Kidney (tissue), 14 donors: ENCODE data around the gene PLPP1. TPM values are rescaled to one million over a fixed set of nuclear protein-coding genes. Genes with fewer than 3 reads are reported as not detected.
A peak's percentile ranks its signal among the peaks of the same experiment; 100 is the strongest.

Source experiments
- DNase-seq, 5 donors: peaks; one replicate each; pipeline ENCODE4 v3.0.0-alpha.2; 2013 to 2020
- FAIRE-seq: peaks from 2 replicates; lab custom pipeline; 2012; peaks lifted over from hg19 to GRCh38; lab: Jason Lieb, UNC
- H3K27ac ChIP-seq, 2 donors: one replicate each; pipeline ENCODE4 v1.7.0; 2013; ENCODE audit warnings: low read depth in 2 of 2, low read length in 2 of 2, inconsistent platforms in 1 of 2
- H3K27me3 ChIP-seq: one replicate; pipeline ENCODE4 v1.7.1; 2013; ENCODE audit warnings: low read length, inconsistent platforms; ENCODE audit not compliant: control insufficient read depth, insufficient read depth
- H3K36me3 ChIP-seq, 3 donors: one replicate each; pipeline versions ENCODE4 v1.7.0 to v1.7.1; 2013; ENCODE audit warnings: low read length in 3 of 3, control low read depth in 1 of 3, inconsistent platforms in 1 of 3; ENCODE audit not compliant: insufficient read depth in 3 of 3, control insufficient read depth in 2 of 3
- H3K4me1 ChIP-seq, 3 donors: one replicate each; pipeline versions ENCODE4 v1.7.0 to v1.7.1; 2013; ENCODE audit warnings: low read length in 3 of 3, inconsistent platforms in 1 of 3, low read depth in 1 of 3; ENCODE audit not compliant: control insufficient read depth in 2 of 3, insufficient read depth in 2 of 3
- H3K4me3 ChIP-seq, 3 donors: one replicate each; pipeline versions ENCODE4 v1.7.0 to v1.8.1; 2013; ENCODE audit warnings: low read length in 3 of 3, control low read depth in 1 of 3, inconsistent platforms in 1 of 3
- H3K9ac ChIP-seq, 3 donors: one replicate each; pipeline versions ENCODE4 v1.7.0 to v1.7.1; 2013; ENCODE audit warnings: low read length in 3 of 3, control low read depth in 1 of 3, inconsistent platforms in 1 of 3
- H3K9me3 ChIP-seq, 3 donors: one replicate each; pipeline versions ENCODE4 v1.7.0 to v1.7.1; 2013; ENCODE audit warnings: low read length in 3 of 3, control low read depth in 1 of 3, inconsistent platforms in 1 of 3; ENCODE audit not compliant: control insufficient read depth in 2 of 3, insufficient read depth in 1 of 3
- intact Hi-C: fragments of 100-400 bp; cut with DNase I; formaldehyde crosslinking; loops from one replicate; pipeline ENCODE4 v1.11.1; 2022
- polyA plus RNA-seq: library from polyadenylated mRNA; stranded (reverse); fragments of 350-450 nt; fragmentation: Illumina TruSeq; extraction: RNeasy Lipid Tissue Mini Kit (QIAGEN cat#74804); gene quantifications from one replicate; pipeline ENCODE4 v1.2.3, GENCODE V29; 2014; ENCODE audit warnings: low read depth, low replicate concordance; ENCODE audit not compliant: insufficient read depth
- total RNA-seq: library from RNA; stranded (reverse); fragmentation: NEBNext Ultra II Directional; extraction: Animal tissue kit (Norgen Biotek cat#: 25700); gene quantifications from one replicate; pipeline ENCODE4 v1.2.1, GENCODE V29; 2021
- TF ChIP-seq, protein P1 (sequence below): IDR thresholded peaks from 3 replicates; pipeline ENCODE4 v1.5.1; 2012; ENCODE audit warnings: mild to moderate bottlenecking, moderate library complexity, borderline replicate concordance; ENCODE audit not compliant: insufficient read depth; ENCODE audit errors: extremely low read depth
- donor health status: control.
- donor health status: control.
- donor health status: control.
- donor health status: control.
- donor health status: control.
- donor health status: DM: yes; HTN: yes; CAD: no.
- donor health status: Normal renal cell carcinoma (clear cell type).

The PLPP1 gene
- total and polyA plus RNA-seq, 2 donors from 2014 or later: 144 to 166 TPM

DNA sequence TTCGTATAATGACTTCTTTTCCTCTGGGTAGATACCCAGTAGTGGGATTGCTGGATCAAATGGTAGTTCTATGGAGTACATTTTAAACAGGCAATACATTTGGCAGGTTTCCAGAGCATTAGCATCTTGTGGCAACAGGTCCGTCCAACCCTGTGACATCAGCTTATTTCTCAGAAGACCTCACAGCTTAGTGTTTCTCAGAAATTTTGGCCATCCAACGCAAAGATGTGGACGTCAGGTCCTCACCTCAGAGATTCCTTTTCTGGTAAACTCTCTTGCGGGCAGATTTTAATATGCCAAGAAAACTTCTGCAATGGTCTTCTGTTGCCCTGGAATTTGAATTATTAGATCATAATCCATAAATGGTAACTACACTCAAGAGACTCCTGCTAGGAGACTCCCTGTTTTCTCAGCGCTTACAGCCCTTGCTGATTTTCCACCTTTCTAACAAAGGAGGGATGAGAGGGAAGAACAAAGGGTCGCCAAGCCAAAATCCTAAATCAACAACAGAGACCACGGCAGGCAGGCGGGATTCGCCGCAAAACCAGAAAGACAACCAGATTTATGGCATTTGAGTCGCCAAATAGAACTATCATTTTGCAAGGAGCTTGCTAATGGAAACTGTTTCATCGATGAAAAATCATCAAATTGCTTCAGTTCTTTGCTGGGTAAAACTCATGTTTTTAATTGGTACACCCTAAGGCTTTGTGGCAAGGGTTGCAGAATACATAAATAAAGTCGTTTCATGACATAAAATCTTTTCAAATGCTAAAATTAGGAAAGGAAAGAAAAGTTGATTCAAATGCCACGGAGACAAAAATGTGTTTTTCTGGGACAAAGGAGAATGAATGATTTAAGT lies 34.1 kb upstream of the PLPP1 start:
- DNase-seq (no peak), FAIRE-seq (no peak)
- Histone ChIP-seq H3K4me1 (peaks cover 0 to 5% (median 0%) of the 10 kb centered on the region in 3 donors), H3K9me3 (no peaks in the 10 kb centered on the region), H3K4me3 (no peak overlapping the region), H3K27ac (peak overlapping the region; percentile 12 to 82), H3K9ac (no peak overlapping the region), H3K27me3 (no peaks in the 10 kb centered on the region), H3K36me3 (no peaks in the 10 kb centered on the region)
- TF ChIP-seq, protein P1, sequence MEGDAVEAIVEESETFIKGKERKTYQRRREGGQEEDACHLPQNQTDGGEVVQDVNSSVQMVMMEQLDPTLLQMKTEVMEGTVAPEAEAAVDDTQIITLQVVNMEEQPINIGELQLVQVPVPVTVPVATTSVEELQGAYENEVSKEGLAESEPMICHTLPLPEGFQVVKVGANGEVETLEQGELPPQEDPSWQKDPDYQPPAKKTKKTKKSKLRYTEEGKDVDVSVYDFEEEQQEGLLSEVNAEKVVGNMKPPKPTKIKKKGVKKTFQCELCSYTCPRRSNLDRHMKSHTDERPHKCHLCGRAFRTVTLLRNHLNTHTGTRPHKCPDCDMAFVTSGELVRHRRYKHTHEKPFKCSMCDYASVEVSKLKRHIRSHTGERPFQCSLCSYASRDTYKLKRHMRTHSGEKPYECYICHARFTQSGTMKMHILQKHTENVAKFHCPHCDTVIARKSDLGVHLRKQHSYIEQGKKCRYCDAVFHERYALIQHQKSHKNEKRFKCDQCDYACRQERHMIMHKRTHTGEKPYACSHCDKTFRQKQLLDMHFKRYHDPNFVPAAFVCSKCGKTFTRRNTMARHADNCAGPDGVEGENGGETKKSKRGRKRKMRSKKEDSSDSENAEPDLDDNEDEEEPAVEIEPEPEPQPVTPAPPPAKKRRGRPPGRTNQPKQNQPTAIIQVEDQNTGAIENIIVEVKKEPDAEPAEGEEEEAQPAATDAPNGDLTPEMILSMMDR: no peak
- intact Hi-C loops: no loop called here

DNA sequence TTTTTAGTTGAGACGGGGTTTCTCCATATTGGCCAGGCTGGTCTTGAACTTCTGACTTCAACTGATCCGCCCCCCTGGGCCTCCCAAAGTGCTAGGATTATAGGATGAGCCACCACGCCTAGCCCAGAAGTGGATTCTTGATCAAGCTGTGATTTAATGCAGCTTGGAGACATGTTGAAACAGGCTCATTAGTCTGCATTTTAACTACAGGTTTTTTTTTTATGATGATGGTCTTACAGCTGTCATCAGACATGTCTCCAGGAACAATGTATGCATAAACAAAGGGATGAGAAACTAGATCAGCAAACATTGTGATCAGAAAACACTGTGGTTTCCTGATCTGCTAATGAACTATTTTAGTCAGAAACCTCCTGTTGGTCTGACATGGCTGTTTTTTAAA lies 30.0 kb upstream of the PLPP1 start:
- intact Hi-C loops: no loop called here
- no peak overlapping the region for H3K9ac ChIP-seq
- no peaks in the 10 kb centered on the region for H3K4me1 ChIP-seq
- H3K27ac ChIP-seq: no peak overlapping the region
- FAIRE-seq: no peak
- no peaks in the 10 kb centered on the region for H3K27me3 ChIP-seq
- TF ChIP-seq, protein P1: no peak
- no peak for DNase-seq
- H3K9me3 ChIP-seq: no peaks in the 10 kb centered on the region
- no peak overlapping the region for H3K4me3 ChIP-seq
- H3K36me3 ChIP-seq: no peaks in the 10 kb centered on the region

DNA sequence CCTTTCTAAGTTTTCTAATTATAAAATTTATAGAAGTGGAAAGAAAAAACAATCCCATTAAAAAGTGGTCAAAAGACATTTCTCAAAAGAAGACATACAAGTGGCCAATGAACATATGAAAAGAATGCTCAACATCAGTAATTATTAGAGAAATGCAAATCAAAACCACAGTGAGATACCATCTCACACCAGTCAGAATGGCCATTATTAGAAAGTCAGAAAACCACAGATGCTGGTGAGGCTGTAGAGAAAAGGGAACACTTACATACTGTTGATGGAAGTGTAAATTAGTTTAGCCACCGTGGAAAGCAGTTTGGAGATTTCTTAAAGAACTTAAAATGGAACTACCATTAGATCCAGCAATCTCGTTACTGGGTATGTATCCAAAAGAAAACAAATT lies 23.7 kb upstream of the PLPP1 start:
- intact Hi-C loops: no loop called here
- Histone ChIP-seq H3K36me3 (no peaks in the 10 kb centered on the region), H3K4me3 (no peak overlapping the region), H3K9ac (no peak overlapping the region), H3K9me3 (no peaks in the 10 kb centered on the region), H3K27me3 (no peaks in the 10 kb centered on the region), H3K27ac (no peak overlapping the region), H3K4me1 (no peaks in the 10 kb centered on the region)
- DNase-seq: no peak
- no peak for FAIRE-seq
- TF ChIP-seq, protein P1: no peak
